Limb (tissue), 2 donors: ENCODE results near the gene PARD3.

Source experiments
- DNase-seq, 2 donors: peaks; one replicate each; pipeline ENCODE4 v3.0.0-alpha.2; 2016; ENCODE audit errors: extremely low spot score in 2 of 2

Gene PARD3

DNA sequence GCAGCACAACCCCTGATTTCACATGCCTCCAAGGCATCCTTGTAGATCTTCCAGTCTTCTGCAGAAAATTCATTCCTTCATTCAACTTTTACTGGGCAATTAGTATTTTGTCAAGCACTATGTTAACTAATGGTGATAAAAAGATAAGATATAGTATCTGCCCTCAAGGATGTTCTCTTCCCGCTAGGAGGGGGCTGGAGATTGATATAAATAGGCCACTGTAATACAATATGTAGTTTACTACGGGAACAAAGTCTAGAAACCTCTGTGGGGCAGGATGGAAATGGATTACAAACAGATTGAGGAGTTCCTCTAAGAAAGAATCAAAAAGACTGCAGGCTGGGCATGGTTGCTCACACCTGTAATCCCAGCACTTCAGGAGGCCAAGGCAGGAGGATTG, 10.3 kb upstream of the PARD3 start:
- DNase-seq = no peak

- DNase-seq = no peak
Observed at GRCh38 chr10:34824870-34825269, 9.8 kb upstream of the PARD3 start.

GRCh38 chr10:34821587-34822585, 6.8 kb upstream of the PARD3 start:
- no peak for DNase-seq

GRCh38 chr10:34817586-34817985, 2.5 kb upstream of the PARD3 start:
- no peak for DNase-seq

DNA sequence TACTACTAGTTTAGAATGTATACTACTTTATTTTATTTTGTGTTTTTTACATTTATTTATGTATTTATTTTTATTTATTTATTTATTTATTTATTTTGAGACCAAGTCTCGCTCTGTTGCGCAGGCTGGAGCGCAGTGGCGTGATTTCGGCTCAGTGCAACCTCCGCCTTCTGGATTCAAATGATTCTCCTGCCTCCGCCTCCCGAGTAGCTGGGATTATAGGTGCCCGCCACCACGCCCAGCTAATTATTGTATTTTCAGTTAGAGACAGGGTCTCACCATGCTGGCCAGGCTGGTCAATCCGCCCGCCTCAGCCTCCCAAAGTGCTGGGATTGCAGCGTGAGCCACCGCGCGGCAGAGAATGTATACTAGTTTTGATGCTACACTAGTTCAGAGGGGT, 2.0 kb upstream of the PARD3 start:
- no peak for DNase-seq

- peak in 1 of 2 donors; percentile 50 for DNase-seq
Observed at GRCh38 chr10:34816501-34817002, 1.5 kb upstream of the PARD3 start.

DNA sequence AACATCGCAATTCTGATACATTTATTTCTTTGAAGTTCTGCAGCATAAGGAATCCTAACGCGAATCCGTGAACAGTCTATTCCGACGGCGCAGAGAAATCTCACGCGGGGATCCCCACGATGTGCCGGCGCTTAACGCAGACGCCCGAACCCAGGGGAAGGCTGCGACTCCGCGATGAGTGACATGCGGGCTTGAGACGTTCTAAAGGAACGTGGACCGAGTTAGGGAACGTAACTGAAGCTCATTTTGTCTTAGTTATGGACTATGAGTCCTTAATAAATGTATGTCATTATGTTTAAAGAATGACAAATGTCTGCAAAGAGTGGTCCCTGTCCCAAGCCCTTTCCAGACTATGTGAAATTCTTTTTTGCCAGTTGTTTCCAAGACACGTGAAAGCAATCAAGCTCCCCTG, 995 bp upstream of the PARD3 start:
- DNase-seq = peak in 1 of 2 donors; percentile 38

DNA sequence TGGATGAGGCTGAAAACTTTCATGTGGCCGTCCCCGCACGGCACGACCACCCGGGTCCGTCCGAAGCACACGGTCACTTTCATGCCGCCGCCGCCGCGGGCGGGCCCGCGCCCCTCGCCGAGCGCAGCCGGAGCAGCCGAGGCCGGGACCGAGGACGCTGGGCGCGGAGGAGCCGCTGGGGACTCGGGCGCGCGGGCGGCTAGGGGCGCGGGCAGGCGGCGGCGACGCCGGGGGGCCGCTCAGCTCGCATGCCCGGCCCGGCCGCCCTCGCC, 247 bp downstream of the PARD3 start:
- DNase-seq = no peak

DNA sequence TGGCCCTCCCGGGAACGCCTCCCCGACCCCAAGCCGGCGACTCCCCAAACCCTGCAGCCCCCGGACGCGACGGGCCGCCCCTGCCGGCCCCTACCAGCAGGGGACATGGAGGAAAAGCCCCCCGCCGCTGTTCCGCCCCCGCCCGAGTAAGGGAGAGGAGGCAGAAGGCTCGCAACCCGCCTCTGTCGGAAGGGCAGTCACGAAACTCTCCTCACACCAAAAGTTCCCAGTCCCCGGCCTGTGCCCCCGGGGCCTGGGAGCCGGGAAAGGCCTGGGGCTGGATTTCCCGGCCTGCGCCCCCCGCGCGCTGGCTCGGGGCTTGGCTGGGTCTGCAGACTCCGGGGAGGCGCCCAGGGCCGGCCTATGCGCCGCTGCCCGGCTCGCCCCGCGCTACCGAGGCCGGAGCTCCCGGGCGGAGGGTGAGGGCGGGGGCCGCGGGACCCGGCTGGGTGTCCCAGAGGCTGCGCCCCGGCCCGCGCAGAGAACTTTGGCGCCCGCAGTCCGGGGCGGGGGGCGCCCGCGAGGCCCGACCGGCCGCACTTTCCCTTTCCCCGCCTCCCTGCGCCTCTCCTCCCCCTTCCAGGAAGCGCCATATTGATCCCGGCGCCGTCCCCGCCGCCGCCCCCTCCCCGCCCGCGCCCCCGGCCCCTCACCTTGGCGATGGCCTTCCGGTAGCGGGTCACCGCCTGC, 728 bp downstream of the PARD3 start:
- DNase-seq = peak; percentile 48 to 86

DNA sequence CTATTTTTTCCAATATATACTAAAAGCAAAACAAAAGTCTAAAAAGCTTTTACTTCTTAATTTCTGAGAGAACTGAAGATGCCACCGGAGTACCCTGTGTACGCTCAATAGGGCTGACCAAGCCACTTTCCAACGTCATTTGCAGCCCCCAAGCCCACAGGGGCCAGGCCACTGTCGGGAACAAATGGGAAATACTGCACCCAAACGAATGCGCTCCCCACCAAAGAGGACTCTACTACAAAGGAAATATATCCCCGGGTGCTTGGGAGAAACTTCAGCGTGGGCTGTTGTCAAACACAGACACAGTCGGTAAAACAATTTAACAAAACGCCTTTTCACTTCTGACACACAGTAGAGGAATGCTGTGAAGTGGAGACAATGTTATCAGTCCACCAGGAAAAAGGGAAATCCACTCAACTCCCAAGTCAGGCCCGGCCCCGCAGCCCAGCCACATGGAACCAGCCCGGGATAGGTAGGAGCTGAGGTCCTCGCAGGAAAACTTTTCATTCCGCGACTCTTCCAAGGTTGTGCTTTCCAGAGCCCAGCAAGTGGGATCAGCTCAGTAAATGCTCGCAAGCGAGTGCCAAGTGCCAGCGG, 1.4 kb downstream of the PARD3 start:
- no peak for DNase-seq

DNA sequence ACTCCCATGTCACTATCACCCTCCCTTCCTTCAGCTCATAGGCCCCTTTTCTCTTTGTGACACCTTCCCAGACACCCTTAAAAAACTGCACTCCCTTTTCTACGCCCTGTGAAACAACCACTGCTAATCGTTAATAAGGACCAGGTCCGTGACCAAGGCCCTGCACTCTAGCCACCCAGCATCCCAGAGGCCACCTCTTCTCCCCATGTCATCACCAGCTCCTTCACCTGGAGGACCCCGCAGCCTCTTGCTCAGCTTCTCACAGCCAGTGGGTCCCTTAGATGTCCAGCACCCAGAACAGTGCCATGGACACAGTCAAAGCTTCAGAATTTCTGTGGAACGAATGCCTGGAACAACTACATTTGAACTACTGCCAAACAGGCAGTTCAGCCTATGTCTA, 2.3 kb downstream of the PARD3 start:
- no peak for DNase-seq

DNA sequence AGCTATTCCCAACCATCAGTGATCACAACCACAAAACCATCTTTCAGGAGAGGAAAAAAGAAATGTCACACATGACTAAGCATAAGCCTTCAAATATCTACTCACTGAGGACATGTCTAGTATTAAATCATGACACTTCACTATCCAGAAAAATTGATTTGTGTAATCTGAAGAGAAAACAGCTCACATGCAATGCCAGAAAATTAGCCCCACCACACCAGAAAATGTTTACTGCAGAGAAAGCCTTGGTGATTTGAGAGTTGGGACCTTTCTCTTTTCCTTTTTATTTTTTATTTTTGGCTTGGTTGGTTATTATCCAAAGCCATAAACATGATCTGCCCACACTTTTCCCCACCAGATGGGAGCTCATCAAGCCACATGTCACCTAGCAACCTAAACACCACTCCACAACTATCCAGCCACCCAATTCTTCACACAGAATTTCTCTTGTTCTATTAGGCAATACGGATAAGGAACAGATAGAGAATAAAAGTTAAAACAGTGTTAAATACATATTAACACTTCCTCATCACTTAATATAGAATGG, 3.1 kb downstream of the PARD3 start:
- DNase-seq = no peak

DNA sequence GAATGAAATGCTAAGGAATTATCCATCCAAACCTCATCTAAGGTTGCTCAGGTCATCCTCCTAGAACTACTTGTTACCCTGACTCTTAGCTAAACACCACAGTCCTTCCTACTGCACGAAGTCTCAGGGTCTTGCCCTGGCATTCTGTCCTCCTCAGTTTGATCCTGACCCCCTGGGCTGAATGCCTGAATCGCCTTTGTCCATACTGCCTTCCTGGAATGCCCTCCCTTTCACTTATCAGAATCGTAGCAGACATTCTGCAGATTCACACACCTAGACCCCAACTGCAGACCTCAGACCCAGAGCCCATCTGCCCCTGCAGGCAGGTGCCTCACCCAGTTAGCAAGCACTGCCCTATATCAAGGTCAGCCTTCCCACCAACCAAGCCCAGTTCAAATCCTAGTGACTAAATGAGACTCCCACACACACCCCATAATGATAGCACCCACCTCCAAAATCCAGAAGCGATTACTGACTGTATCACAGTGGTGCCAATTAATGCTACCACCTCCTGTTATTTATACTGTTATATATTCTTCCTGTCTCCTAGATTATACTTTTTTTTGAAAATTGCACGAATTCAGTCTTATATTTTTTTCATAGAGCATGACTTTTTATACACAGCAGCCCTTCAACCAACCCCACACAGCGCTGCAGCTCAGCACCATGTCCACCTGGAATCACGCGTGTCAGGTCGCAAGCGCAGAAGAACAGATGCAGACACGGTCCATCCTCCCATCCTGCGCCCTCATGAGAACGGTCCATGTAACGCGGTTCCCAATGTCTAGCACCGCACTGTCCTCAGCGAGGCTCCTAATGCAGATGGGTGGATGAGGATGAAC, 3.7 kb downstream of the PARD3 start:
- DNase-seq = no peak

- DNase-seq = no peak
Observed at GRCh38 chr10:34809796-34810195, 5.3 kb downstream of the PARD3 start.

DNA sequence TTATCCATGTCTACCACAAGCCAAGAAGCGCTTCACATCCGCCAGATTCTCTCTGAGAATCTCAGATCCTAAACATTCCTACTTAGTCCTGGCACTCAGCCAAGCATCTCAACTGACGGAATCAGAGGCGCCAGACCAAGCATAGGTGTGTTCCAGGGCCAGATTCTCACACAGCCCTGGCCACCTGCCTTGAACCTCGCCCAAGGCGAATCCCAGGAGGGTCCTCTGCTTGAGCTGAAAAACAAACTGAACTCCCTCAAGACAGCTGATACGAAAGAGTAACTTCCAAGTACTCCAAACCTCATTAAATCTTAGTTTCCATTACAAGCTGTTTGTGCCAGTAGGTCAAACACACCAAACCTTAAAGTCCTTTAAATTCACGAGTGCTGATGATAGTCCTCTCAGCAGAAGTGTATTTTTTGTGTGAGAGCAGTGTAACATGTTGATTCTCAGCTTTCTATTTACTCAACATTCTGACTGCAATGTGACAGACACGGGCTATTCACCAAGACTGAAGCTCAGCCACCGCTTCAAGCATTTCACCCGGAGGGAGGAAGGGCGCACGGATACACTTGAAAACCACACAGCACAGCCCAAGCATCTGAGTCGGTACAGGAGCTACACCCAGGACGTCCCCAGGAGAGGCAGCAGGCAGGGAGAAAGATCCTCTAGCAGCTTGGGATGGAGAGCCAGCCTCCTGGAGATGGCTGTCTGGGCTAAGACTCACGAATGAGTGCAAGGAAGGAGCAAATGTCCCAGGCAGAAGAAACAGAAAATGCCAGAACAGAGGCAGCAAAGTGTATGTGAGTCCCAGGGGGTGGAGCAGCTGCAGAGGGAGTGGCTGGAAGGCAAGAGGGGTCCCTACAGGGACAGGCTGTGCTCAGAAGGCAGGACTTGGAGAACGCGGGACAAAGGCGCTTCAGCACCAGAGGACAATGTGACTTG, 6.0 kb downstream of the PARD3 start:
- peak; percentile 61 to 65 for DNase-seq

DNA sequence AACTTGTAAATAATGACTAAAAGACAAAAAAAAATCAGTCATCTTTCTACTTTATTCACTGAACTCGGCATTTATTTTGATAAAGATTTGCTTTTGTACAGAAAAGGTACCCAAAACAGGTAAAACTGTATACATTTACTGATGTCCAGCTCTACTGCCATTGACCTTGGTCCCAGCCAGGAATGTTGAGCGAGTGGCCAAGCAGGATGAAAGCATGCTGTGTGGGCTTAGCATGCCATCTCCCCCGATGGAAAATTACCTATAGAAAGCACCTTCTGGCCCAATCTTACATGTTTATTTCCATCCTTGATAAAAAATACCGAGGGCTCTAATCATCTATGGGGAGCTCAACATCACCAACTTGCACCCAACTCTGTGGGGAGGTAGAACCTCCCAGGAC, 6.8 kb downstream of the PARD3 start:
- no peak for DNase-seq

- DNase-seq = no peak
Observed at GRCh38 chr10:34804306-34804705, 10.8 kb downstream of the PARD3 start.

DNA sequence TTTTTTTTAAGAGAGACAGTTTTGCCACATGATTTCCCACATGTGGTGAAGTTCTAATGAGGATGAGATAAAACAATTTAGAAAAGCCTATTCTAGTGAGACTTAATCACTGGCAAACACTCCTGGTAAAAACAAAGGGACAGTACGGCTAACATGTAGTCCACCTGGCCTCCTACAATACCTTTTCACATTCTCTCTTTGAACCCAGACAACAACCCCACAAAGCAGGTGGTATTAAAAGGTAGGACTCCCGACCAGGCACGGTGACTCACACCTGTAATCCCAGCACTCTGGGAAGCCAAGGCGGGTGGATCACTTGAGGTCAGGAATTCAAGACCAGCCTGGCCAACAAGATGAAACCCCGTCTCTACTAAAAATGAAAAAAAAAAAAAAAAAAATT, 12.4 kb downstream of the PARD3 start:
- no peak for DNase-seq

DNA sequence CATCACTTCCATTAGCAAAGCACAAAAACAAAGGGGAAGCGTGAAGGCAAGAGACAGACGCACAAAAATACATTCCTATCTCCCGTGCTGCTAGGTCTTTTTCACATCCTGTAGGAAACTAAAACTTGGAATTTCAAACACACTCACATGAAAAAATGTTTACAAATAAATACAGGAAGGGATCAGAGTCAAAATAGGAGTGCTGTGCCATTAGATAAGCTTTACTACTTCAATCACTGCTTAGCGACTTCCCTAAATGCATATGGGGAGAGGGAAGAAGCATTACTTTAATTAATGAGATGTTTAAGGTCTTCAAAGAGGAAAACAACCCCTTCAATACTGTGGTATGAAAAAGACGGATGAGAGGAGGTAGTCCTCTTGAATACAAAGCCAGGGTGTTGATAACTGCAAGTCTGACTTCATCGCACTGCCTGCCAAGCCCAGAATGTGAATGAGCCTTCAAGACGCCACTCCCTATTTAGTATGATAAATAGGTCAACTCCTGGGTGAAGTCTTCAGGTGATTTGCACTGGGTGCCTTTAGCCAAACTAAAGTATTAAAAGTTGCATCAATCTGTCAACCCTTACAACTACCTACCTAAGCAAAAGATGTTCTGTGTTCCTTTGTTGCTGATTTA, 13.9 kb downstream of the PARD3 start:
- no peak for DNase-seq

DNA sequence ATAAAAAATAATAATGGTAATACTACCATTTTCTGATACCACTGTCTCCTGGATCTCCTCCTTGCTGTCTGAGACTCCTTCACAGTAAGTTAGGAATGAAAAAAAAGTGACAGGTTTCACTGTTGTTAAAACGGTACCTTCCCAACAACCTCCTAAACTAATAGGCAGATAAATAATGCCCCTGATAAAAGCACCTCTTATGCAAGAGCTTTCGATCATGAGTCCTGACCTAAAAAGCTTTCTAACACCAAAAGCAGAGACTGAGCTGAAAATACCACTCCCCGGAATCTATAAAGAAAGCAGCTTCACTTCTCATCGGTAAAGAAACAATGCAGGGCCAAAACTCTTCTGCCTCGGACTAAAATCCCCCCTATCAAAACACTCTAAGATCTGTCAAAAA, 14.5 kb downstream of the PARD3 start:
- no peak for DNase-seq
